ENCODE data around the gene ALKAL2.
"Not testable (repeated sequence)": the region's sequence is repeated elsewhere in the genome, so short reads cannot be mapped to it uniquely, and the experiment has no call there.

Gene ALKAL2, protein sequence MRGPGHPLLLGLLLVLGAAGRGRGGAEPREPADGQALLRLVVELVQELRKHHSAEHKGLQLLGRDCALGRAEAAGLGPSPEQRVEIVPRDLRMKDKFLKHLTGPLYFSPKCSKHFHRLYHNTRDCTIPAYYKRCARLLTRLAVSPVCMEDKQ

DNA sequence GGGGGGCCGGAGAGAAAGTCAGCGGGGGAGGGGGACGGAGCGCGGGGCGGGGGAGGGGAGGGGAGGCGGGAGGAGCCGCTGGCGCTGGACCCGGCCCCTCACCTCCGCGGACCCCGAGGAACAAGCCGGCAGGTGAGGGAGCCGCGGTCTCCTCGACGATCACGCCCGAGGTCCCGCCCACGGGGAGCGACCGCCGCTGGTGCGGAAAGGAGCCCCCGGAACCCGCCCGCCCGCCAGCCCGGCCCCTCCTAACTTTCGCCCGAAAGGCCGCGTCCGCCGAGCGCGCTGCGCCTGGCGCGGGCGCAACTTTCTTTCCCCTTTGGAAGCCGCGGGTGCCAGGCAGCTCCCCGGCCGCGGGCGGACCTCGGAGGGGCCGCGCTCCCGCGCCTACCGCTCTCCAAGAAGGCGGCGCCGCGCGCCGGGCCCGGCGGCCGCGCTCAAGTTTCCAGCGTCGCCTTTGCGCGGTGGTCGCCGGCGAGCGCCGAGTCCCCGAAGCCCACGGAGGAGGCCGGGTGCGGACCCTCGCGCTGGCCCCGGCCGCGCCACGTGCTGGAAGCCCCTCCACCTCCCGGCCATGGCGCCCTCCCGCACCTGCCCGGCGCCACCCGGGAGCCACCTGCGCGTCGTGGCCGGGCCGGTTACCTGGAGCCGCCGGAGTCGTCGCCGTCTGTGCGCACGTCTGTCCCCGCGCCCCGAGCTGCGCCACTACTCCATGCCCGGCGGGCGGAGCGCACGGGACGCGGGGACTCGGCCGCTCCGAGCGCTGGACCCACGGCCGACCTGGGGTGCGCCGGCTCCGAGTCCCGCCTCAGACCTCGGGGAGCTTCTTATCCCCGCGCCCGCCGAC is at the start of gene ALKAL2:
ALKAL2 (minus strand) TSS at position 181 of the 847 bp plus-strand sequence. CDS start 256 bp downstream, outside the sequence.
- Histone ChIP-seq H4K20me1 (ENCODE audit: insufficient read depth, low read length) (no peaks in the 10 kb centered on the region), H2AFZ (ENCODE audit: low read length) (no peak within 1 kb of the TSS), H3K9me3 (replicated peaks; ENCODE audit: insufficient read depth, low read length) (no peaks in the 10 kb centered on the region), H3K36me3 (replicated peaks; ENCODE audit: insufficient read depth, low read length) (no peaks in the 10 kb centered on the region), H3K9ac (ENCODE audit: low read length) (no peak within 1 kb of the TSS), H3F3A (ENCODE audit: insufficient read depth, low read length) (no peaks in the 10 kb centered on the region), H3K79me2 (ENCODE audit: low read length) (no peaks in the 10 kb centered on the region), H3K4me3 (ENCODE audit: low read length) (no peak within 1 kb of the TSS), H3K4me1 (ENCODE audit: low read length) (no peaks in the 10 kb centered on the region), H3K27ac (ENCODE audit: low read length) (no peak within 1 kb of the TSS), H3K4me2 (ENCODE audit: low read depth, low read length) (no peak within 1 kb of the TSS), H3K9me2 (replicated peaks; ENCODE audit: insufficient read depth, low read length) (no peaks in the 10 kb centered on the region), H3K27me3 (replicated peaks; ENCODE audit: insufficient read depth, low read length) (peaks cover 23% of the 10 kb centered on the region)
- no peak for DNase-seq
- TF ChIP-seq EZH2 (optimal IDR thresholded peaks at IDR 0.05; ENCODE audit: low read depth, low read length) = no peak
- TF ChIP-seq CTCF (IDR thresholded peaks at IDR 0.05; ENCODE audit: low read length) = no peak
- TF ChIP-seq EZH2phosphoT487 (IDR thresholded peaks at IDR 0.05; ENCODE audit: low read length) = no peak

GRCh38 chr2:336949-337348 is 49.1 kb upstream of the ALKAL2 start:
- DNase-seq; H3K36me3 ChIP-seq (replicated peaks; ENCODE audit: insufficient read depth, low read length); H3K4me1 ChIP-seq (ENCODE audit: low read length); H3K4me2 ChIP-seq (ENCODE audit: low read depth, low read length); H3K79me2 ChIP-seq (ENCODE audit: low read length); H2AFZ ChIP-seq (ENCODE audit: low read length); H3K9me3 ChIP-seq (replicated peaks; ENCODE audit: insufficient read depth, low read length); H3K27ac ChIP-seq (ENCODE audit: low read length); H3K9ac ChIP-seq (ENCODE audit: low read length); H3F3A ChIP-seq (ENCODE audit: insufficient read depth, low read length); H3K27me3 ChIP-seq (replicated peaks; ENCODE audit: insufficient read depth, low read length); H3K4me3 ChIP-seq (ENCODE audit: low read length); H3K9me2 ChIP-seq (replicated peaks; ENCODE audit: insufficient read depth, low read length); H4K20me1 ChIP-seq (ENCODE audit: insufficient read depth, low read length): not testable (repeated sequence)

DNA sequence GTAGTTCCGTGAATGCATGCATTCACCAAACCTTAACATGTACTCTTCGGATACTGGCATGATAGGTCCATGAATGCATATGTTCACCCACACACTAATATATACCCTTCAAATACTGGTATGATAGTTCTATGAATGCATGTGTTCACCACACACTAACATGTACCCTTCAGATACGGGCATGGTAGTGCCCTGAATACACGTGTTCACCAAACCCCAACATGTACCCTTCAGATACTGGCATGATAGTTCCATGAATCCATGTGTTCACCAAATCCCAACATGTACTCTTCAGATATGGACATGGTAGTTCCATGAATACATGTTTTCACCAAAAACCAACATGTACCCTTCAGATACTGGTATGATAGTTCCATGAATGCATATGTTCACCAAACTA is 48.5 kb upstream of the ALKAL2 start:
- TF ChIP-seq EZH2phosphoT487 (IDR thresholded peaks at IDR 0.05; ENCODE audit: low read length) (no peak), CTCF (IDR thresholded peaks at IDR 0.05; ENCODE audit: low read length) (no peak), EZH2 (optimal IDR thresholded peaks at IDR 0.05; ENCODE audit: low read depth, low read length) (no peak)
- Histone ChIP-seq H3K9ac (ENCODE audit: low read length) (no peak overlapping the region), H3K9me3 (replicated peaks; ENCODE audit: insufficient read depth, low read length) (no peaks in the 10 kb centered on the region)

GRCh38 chr2:332592-332991 is 44.7 kb upstream of the ALKAL2 start:
- Histone ChIP-seq H3K36me3 (replicated peaks; ENCODE audit: insufficient read depth, low read length) (no peaks in the 10 kb centered on the region; the same call in 1 of the 2 replicates), H2AFZ (ENCODE audit: low read length) (no peak overlapping the region), H3K4me1 (ENCODE audit: low read length) (no peaks in the 10 kb centered on the region), H4K20me1 (ENCODE audit: insufficient read depth, low read length) (no peaks in the 10 kb centered on the region), H3K9me2 (replicated peaks; ENCODE audit: insufficient read depth, low read length) (no peaks in the 10 kb centered on the region), H3K4me3 (ENCODE audit: low read length) (no peak overlapping the region), H3K27me3 (replicated peaks; ENCODE audit: insufficient read depth, low read length) (no peaks in the 10 kb centered on the region), H3K4me2 (ENCODE audit: low read depth, low read length) (no peak overlapping the region), H3K79me2 (ENCODE audit: low read length) (no peaks in the 10 kb centered on the region), H3K27ac (ENCODE audit: low read length) (no peak overlapping the region), H3K9ac (ENCODE audit: low read length) (no peak overlapping the region), H3K9me3 (replicated peaks; ENCODE audit: insufficient read depth, low read length) (no peaks in the 10 kb centered on the region; the same call in 1 of the 2 replicates), H3F3A (ENCODE audit: insufficient read depth, low read length) (no peaks in the 10 kb centered on the region)
- TF ChIP-seq EZH2 (optimal IDR thresholded peaks at IDR 0.05; ENCODE audit: low read depth, low read length) (no peak), CTCF (IDR thresholded peaks at IDR 0.05; ENCODE audit: low read length) (no peak), EZH2phosphoT487 (IDR thresholded peaks at IDR 0.05; ENCODE audit: low read length) (no peak)
- no peak for DNase-seq

More for the DNA sequence above, 48.5 kb upstream of the ALKAL2 start:
- Histone ChIP-seq H3K36me3 (replicated peaks; ENCODE audit: insufficient read depth, low read length) (no peaks in the 10 kb centered on the region; the same call in 1 of the 2 replicates), H3K4me2 (ENCODE audit: low read depth, low read length) (no peak overlapping the region), H3K27me3 (replicated peaks; ENCODE audit: insufficient read depth, low read length) (no peaks in the 10 kb centered on the region), H3K4me3 (ENCODE audit: low read length) (no peak overlapping the region), H4K20me1 (ENCODE audit: insufficient read depth, low read length) (no peaks in the 10 kb centered on the region), H3F3A (ENCODE audit: insufficient read depth, low read length) (no peaks in the 10 kb centered on the region), H3K9me2 (replicated peaks; ENCODE audit: insufficient read depth, low read length) (no peaks in the 10 kb centered on the region), H3K4me1 (ENCODE audit: low read length) (no peaks in the 10 kb centered on the region), H2AFZ (ENCODE audit: low read length) (no peak overlapping the region), H3K79me2 (ENCODE audit: low read length) (no peaks in the 10 kb centered on the region), H3K27ac (ENCODE audit: low read length) (no peak overlapping the region)
- DNase-seq = no peak
